Measurements from ENCODE around the gene FOXL2. TPM values are rescaled to one million over a fixed set of nuclear protein-coding genes. Genes with fewer than 3 reads are reported as not detected.

The FOXL2 gene
- total and polyA plus RNA-seq, 2 experiments from 2014 or later = not detected

- DNase-seq (ENCODE audit: low spot score) = no peak
- 7% methylated on average over 4 of the region's 5 CpGs for WGBS (ENCODE audit: low lambda C conversion rate, missing lambda C conversion rate)
- H3K9me3 ChIP-seq (ENCODE audit: low read depth) = no peaks in the 10 kb centered on the region
- no peak overlapping the region for H3K4me3 ChIP-seq
- H3K4me1 ChIP-seq (ENCODE audit: insufficient read depth) = peaks cover 35% of the 10 kb centered on the region
- no peak overlapping the region for H2AFZ ChIP-seq
- H3K27ac ChIP-seq = no peak overlapping the region
- H3K4me2 ChIP-seq = no peak overlapping the region
- no peaks in the 10 kb centered on the region for H4K20me1 ChIP-seq (ENCODE audit: insufficient read depth, poor library complexity, severe bottlenecking)
- TF ChIP-seq, protein P1, sequence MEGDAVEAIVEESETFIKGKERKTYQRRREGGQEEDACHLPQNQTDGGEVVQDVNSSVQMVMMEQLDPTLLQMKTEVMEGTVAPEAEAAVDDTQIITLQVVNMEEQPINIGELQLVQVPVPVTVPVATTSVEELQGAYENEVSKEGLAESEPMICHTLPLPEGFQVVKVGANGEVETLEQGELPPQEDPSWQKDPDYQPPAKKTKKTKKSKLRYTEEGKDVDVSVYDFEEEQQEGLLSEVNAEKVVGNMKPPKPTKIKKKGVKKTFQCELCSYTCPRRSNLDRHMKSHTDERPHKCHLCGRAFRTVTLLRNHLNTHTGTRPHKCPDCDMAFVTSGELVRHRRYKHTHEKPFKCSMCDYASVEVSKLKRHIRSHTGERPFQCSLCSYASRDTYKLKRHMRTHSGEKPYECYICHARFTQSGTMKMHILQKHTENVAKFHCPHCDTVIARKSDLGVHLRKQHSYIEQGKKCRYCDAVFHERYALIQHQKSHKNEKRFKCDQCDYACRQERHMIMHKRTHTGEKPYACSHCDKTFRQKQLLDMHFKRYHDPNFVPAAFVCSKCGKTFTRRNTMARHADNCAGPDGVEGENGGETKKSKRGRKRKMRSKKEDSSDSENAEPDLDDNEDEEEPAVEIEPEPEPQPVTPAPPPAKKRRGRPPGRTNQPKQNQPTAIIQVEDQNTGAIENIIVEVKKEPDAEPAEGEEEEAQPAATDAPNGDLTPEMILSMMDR (IDR thresholded peaks at IDR 0.05; ENCODE audit: poor library complexity) = no peak
- TF ChIP-seq EZH2 (IDR thresholded peaks at IDR 0.05; ENCODE audit: borderline replicate concordance) (no peak), EZH2phosphoT487 (IDR thresholded peaks at IDR 0.05; ENCODE audit: low read depth, severe bottlenecking, unreplicated experiment) (no peak)
- no peaks in the 10 kb centered on the region for H3K79me2 ChIP-seq
- H3K9me2 ChIP-seq (replicated peaks; ENCODE audit: insufficient read depth) = no peaks in the 10 kb centered on the region
- H3K27me3 ChIP-seq = peaks cover 97% of the 10 kb centered on the region
- H3K36me3 ChIP-seq (replicated peaks; ENCODE audit: insufficient read depth, low read depth) = no peaks in the 10 kb centered on the region
Measured at GRCh38 chr3:138949002-138949418, 2.1 kb upstream of the FOXL2 start.

GRCh38 chr3:138948371-138949001, 1.5 kb upstream of the FOXL2 start:
- no peaks in the 10 kb centered on the region for H3K36me3 ChIP-seq (replicated peaks; ENCODE audit: insufficient read depth, low read depth)
- no peaks in the 10 kb centered on the region for H3K79me2 ChIP-seq
- H3K27ac ChIP-seq = no peak overlapping the region
- no peaks in the 10 kb centered on the region for H3K9me3 ChIP-seq (ENCODE audit: low read depth)
- peaks cover 35% of the 10 kb centered on the region for H3K4me1 ChIP-seq (ENCODE audit: insufficient read depth)
- H3K4me3 ChIP-seq = no peak overlapping the region
- no peak overlapping the region for H3K4me2 ChIP-seq
- 47% methylated on average over 3 of the region's 3 CpGs for WGBS (ENCODE audit: low lambda C conversion rate, missing lambda C conversion rate)
- H4K20me1 ChIP-seq (ENCODE audit: insufficient read depth, poor library complexity, severe bottlenecking) = no peaks in the 10 kb centered on the region
- DNase-seq (ENCODE audit: low spot score) = no peak
- H3K27me3 ChIP-seq = peaks cover 97% of the 10 kb centered on the region
- H3K9me2 ChIP-seq (replicated peaks; ENCODE audit: insufficient read depth) = no peaks in the 10 kb centered on the region
- no peak overlapping the region for H2AFZ ChIP-seq
- peak; percentile 43 for TF ChIP-seq EZH2phosphoT487 (IDR thresholded peaks at IDR 0.05; ENCODE audit: low read depth, severe bottlenecking, unreplicated experiment)
- no peak for TF ChIP-seq EZH2 (IDR thresholded peaks at IDR 0.05; ENCODE audit: borderline replicate concordance)

DNA sequence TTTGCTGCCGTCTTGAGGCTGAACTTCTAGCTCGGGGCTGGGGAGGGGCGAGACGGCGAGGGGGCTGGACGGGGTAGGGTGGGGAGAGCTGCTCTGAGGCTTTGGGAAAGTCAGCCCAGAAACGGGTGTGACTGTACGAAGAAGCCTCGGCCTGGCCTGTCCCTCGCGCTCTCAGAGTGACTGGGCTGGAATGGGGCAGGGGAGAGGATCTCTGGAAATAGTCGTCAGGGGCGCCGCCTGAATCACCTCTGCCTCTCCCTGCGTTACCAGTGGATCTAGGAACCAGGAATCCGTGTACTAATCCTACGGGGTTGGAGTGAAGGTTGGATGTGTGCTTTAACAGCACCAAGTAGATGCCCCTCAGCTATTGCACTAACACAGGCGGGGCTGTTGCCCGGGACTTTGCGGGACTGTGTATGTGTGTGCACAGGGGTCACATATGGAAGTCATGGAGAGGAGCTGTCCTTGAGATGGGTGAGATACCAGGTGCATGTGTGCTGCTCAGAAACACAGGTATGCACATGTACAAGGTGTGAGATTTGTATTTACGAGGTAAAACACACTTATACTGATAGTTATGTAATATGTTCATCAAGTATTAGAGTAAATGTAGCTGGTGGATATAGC, 671 bp upstream of the FOXL2 start:
- peaks cover 97% of the 10 kb centered on the region for H3K27me3 ChIP-seq
- no peaks in the 10 kb centered on the region for H4K20me1 ChIP-seq (ENCODE audit: insufficient read depth, poor library complexity, severe bottlenecking)
- H3K4me2 ChIP-seq = peak overlapping the region; percentile 94
- no peaks in the 10 kb centered on the region for H3K9me3 ChIP-seq (ENCODE audit: low read depth)
- WGBS (ENCODE audit: low lambda C conversion rate, missing lambda C conversion rate) = 9% methylated on average over 21 of the region's 21 CpGs
- H3K4me3 ChIP-seq = no peak overlapping the region
- no peaks in the 10 kb centered on the region for H3K9me2 ChIP-seq (replicated peaks; ENCODE audit: insufficient read depth)
- no peak overlapping the region for H3K27ac ChIP-seq
- H3K36me3 ChIP-seq (replicated peaks; ENCODE audit: insufficient read depth, low read depth) = no peaks in the 10 kb centered on the region
- peak overlapping the region; percentile 46 for H2AFZ ChIP-seq
- DNase-seq (ENCODE audit: low spot score) = no peak
- TF ChIP-seq EZH2phosphoT487 (IDR thresholded peaks at IDR 0.05; ENCODE audit: low read depth, severe bottlenecking, unreplicated experiment) (peak; percentile 13), EZH2 (IDR thresholded peaks at IDR 0.05; ENCODE audit: borderline replicate concordance) (no peak)
- TF ChIP-seq, protein P1 (IDR thresholded peaks at IDR 0.05; ENCODE audit: poor library complexity) = no peak
- no peaks in the 10 kb centered on the region for H3K79me2 ChIP-seq
- peaks cover 35% of the 10 kb centered on the region for H3K4me1 ChIP-seq (ENCODE audit: insufficient read depth)
